ENCODE data around the gene HOXA6. TPM values are rescaled to one million over a fixed set of nuclear protein-coding genes. Genes with fewer than 3 reads are reported as not detected.

Gene HOXA6
- total and polyA plus RNA-seq, 2 donors (not counting 3 experiments of a cell fraction or from before 2014, with no cell fraction given): 10.0 to 20.7 TPM

GRCh38 chr7:27137640-27138315 is 9.8 kb downstream of the HOXA6 start:
- FAIRE-seq: peak; percentile 15
- peaks cover 0 to 6% of the 10 kb centered on the region in 2 experiments for H3K36me3 ChIP-seq (ENCODE audit: control insufficient read depth in 2 of 2, extremely low read depth in 1 of 2, insufficient read depth in 2 of 2, low read length in 2 of 2)
- no peak overlapping the region for H3K4me3 ChIP-seq (replicated peaks in 1 of 3; ENCODE audit: insufficient read depth in 1 of 3, low read depth in 1 of 3, low read length in 3 of 3)
- peak overlapping the region; percentile 92 for H3K4me2 ChIP-seq (ENCODE audit: insufficient read depth, low read length)
- peaks cover 85% of the 10 kb centered on the region for H3K79me2 ChIP-seq (ENCODE audit: control insufficient read depth, insufficient read depth, low read length)
- CTCF ChIA-PET: interaction anchor here (1.9 kb wide), 1 partner anchor 23 kb away, joined by 6 read pairs; no protein-coding TSS in a partner anchor
- intact Hi-C loops (cut with micrococcal nuclease): no loop called here
- no peak for TF ChIP-seq GATA2 (IDR thresholded peaks at IDR 0.05; ENCODE audit: insufficient read depth, insufficient read length, low read depth, low read length)
- no peak for TF ChIP-seq EZH2 (IDR thresholded peaks at IDR 0.05; ENCODE audit: borderline replicate concordance, low read depth, low read length, severe bottlenecking)
- TF ChIP-seq FOS (IDR thresholded peaks at IDR 0.05; ENCODE audit: borderline replicate concordance, insufficient read depth, low read length): no peak
- no peak for TF ChIP-seq POLR2A (IDR thresholded peaks at IDR 0.05; ENCODE audit: low read depth, low read length)
- TF ChIP-seq POLR2AphosphoS5 (IDR thresholded peaks at IDR 0.05; ENCODE audit: insufficient read depth, low read depth, low read length): no peak
- no peak for TF ChIP-seq JUN (IDR thresholded peaks at IDR 0.05; ENCODE audit: borderline replicate concordance, insufficient read depth, insufficient read length, low read depth)
- no peak for TF ChIP-seq MAX (IDR thresholded peaks at IDR 0.05; ENCODE audit: insufficient read depth, insufficient read length)
- TF ChIP-seq MYC (IDR thresholded peaks at IDR 0.05; ENCODE audit: low read depth, low read length): no peak
- TF ChIP-seq CTCF (IDR thresholded peaks at IDR 0.05; ENCODE audit: extremely low read depth in 1 of 2, insufficient read depth in 1 of 2, low read depth in 1 of 2, low read length in 2 of 2): no peak
- POLR2A ChIA-PET: no interaction called here
- dilution Hi-C loops (cut with MboI; ENCODE audit: extremely low pct_ligation_motif_present, low sequenced_read_pairs): no loop called here
- H2AFZ ChIP-seq (ENCODE audit: low read depth, low read length): no peak overlapping the region
- H3K27me3 ChIP-seq (ENCODE audit: control insufficient read depth in 2 of 2, insufficient read depth in 2 of 2, low read length in 2 of 2): no peaks in the 10 kb centered on the region
- H3K9ac ChIP-seq (replicated peaks; ENCODE audit: extremely low read depth, insufficient read depth, low read length): peak overlapping the region; percentile 84
- H3K27ac ChIP-seq (ENCODE audit: insufficient read depth, low read depth, low read length): peak overlapping the region; percentile 82
- peaks cover 89% of the 10 kb centered on the region for H3K4me1 ChIP-seq (ENCODE audit: control insufficient read depth, extremely low read depth, insufficient read depth, low read length)
- no peaks in the 10 kb centered on the region for H4K20me1 ChIP-seq (replicated peaks; ENCODE audit: control insufficient read depth, extremely low read depth, insufficient read depth, low read length)
- BruUV-seq (replicated peaks): no TSS peak
- H3K9me3 ChIP-seq (replicated peaks; ENCODE audit: control insufficient read depth, insufficient read depth, low read length): no peaks in the 10 kb centered on the region
- H3K9me1 ChIP-seq (replicated peaks; ENCODE audit: control insufficient read depth, extremely low read depth, insufficient read depth, low read length): no peaks in the 10 kb centered on the region
- DNase-seq (ENCODE audit: low read depth, low spot score): peak; percentile 78

All from endothelial cell of umbilical vein (primary cell).